ENCODE measurements around the gene ZNF212. TPM values are rescaled to one million over a fixed set of nuclear protein-coding genes. Genes with fewer than 3 reads are reported as not detected.

Gene ZNF212
- polyA plus RNA-seq, 1 donor from 2014 or later, result 12.2 TPM

- Histone ChIP-seq H3K9me3 (ENCODE audit: low read length) (no peaks in the 10 kb centered on the region), H3K27me3 (ENCODE audit: insufficient read depth, low read depth, low read length) (no peaks in the 10 kb centered on the region), H3K4me2 (ENCODE audit: low read length) (no peak overlapping the region), H3F3A (ENCODE audit: insufficient read depth, low read length, poor library complexity, severe bottlenecking) (no peaks in the 10 kb centered on the region), H3K4me3 (ENCODE audit: low read length) (no peak overlapping the region), H3K9me2 (ENCODE audit: insufficient read depth, low read length) (no peaks in the 10 kb centered on the region), H2AFZ (ENCODE audit: low read depth, low read length) (no peak overlapping the region), H3K79me2 (replicated peaks; ENCODE audit: insufficient read depth, low read length) (no peaks in the 10 kb centered on the region), H4K20me1 (ENCODE audit: insufficient read depth) (no peaks in the 10 kb centered on the region), H3K27ac (ENCODE audit: low read length) (no peak overlapping the region), H3K9ac (ENCODE audit: low read length) (no peak overlapping the region), H3K36me3 (ENCODE audit: insufficient read depth, low read length) (no peaks in the 10 kb centered on the region)
- TF ChIP-seq TAF1 (IDR thresholded peaks at IDR 0.05; ENCODE audit: low read depth) (no peak), MXI1 (conservative IDR thresholded peaks at IDR 0.05; ENCODE audit: poor library complexity, severe bottlenecking) (no peak), EZH2 (IDR thresholded peaks at IDR 0.05; ENCODE audit: borderline replicate concordance, insufficient read depth, low read length, poor library complexity, severe bottlenecking) (no peak), RAD21 (conservative IDR thresholded peaks at IDR 0.05) (no peak), CTCF (IDR thresholded peaks at IDR 0.05; ENCODE audit: poor library complexity, severe bottlenecking) (no peak), POLR2AphosphoS5 (IDR thresholded peaks at IDR 0.05) (no peak), SMC3 (conservative IDR thresholded peaks at IDR 0.05; ENCODE audit: poor library complexity) (no peak), REST (IDR thresholded peaks at IDR 0.05; ENCODE audit: borderline replicate concordance) (no peak), EP300 (conservative IDR thresholded peaks at IDR 0.05; ENCODE audit: poor library complexity, severe bottlenecking) (no peak)
Observed at GRCh38 chr7:149266451-149266850, 27.0 kb downstream of the ZNF212 start.

- H3K9ac ChIP-seq (ENCODE audit: low read length), result no peak overlapping the region
Observed at GRCh38 chr7:149267733-149268132, 28.3 kb downstream of the ZNF212 start.

More at GRCh38 chr7:149267733-149268132, 28.3 kb downstream of the ZNF212 start:
- H4K20me1 ChIP-seq (ENCODE audit: insufficient read depth), result no peaks in the 10 kb centered on the region
- no peaks in the 10 kb centered on the region for H3K79me2 ChIP-seq (replicated peaks; ENCODE audit: insufficient read depth, low read length)
- H3K4me3 ChIP-seq (ENCODE audit: low read length), result no peak overlapping the region
- H3F3A ChIP-seq (ENCODE audit: insufficient read depth, low read length, poor library complexity, severe bottlenecking), result no peaks in the 10 kb centered on the region
- no peaks in the 10 kb centered on the region for H3K9me2 ChIP-seq (ENCODE audit: insufficient read depth, low read length)
- H3K4me2 ChIP-seq (ENCODE audit: low read length), result no peak overlapping the region
- H3K9me3 ChIP-seq (ENCODE audit: low read length), result no peaks in the 10 kb centered on the region
- no peaks in the 10 kb centered on the region for H3K36me3 ChIP-seq (ENCODE audit: insufficient read depth, low read length)
- H3K27ac ChIP-seq (ENCODE audit: low read length), result no peak overlapping the region
- TF ChIP-seq REST (IDR thresholded peaks at IDR 0.05; ENCODE audit: borderline replicate concordance) (no peak), TAF1 (IDR thresholded peaks at IDR 0.05; ENCODE audit: low read depth) (no peak), MXI1 (conservative IDR thresholded peaks at IDR 0.05; ENCODE audit: poor library complexity, severe bottlenecking) (no peak), POLR2AphosphoS5 (IDR thresholded peaks at IDR 0.05) (no peak), EZH2 (IDR thresholded peaks at IDR 0.05; ENCODE audit: borderline replicate concordance, insufficient read depth, low read length, poor library complexity, severe bottlenecking) (no peak), RAD21 (conservative IDR thresholded peaks at IDR 0.05) (no peak), EP300 (conservative IDR thresholded peaks at IDR 0.05; ENCODE audit: poor library complexity, severe bottlenecking) (no peak), CTCF (IDR thresholded peaks at IDR 0.05; ENCODE audit: poor library complexity, severe bottlenecking) (no peak), SMC3 (conservative IDR thresholded peaks at IDR 0.05; ENCODE audit: poor library complexity) (no peak)
- H3K27me3 ChIP-seq (ENCODE audit: insufficient read depth, low read depth, low read length), result no peaks in the 10 kb centered on the region
- H2AFZ ChIP-seq (ENCODE audit: low read depth, low read length), result no peak overlapping the region

All from neural cell (in vitro differentiated cells).